Stimulated activated CD8-positive, alpha-beta memory T cell treated with anti-CD3 and anti-CD28 coated beads, Interleukin-12 subunit alpha, Interleukin-12 subunit beta, amount 100 ng/mL, for 4 hours (primary cell): Measurements from ENCODE around the gene CKS1B.
"Not testable (repeated sequence)": the region's sequence is repeated elsewhere in the genome, so short reads cannot be mapped to it uniquely, and the experiment has no call there.

Source experiments
- DNase-seq: peaks from one replicate; pipeline ENCODE4 v3.0.0-alpha.2; 2020; ENCODE audit warnings: low read depth

The CKS1B gene

GRCh38 chr1:154964359-154964758 lies 10.1 kb upstream of the CKS1B start:
- no peak for DNase-seq

GRCh38 chr1:154966111-154966510 lies 8.4 kb upstream of the CKS1B start:
- no peak for DNase-seq

GRCh38 chr1:154967331-154967950 lies 7.0 kb upstream of the CKS1B start:
- no peak for DNase-seq

- no peak for DNase-seq
Observed at GRCh38 chr1:154968731-154969130, 5.8 kb upstream of the CKS1B start.

- DNase-seq: no peak
Observed at GRCh38 chr1:154969246-154969645, 5.2 kb upstream of the CKS1B start.

- no peak for DNase-seq
Observed at GRCh38 chr1:154969860-154970452, 4.5 kb upstream of the CKS1B start.

- DNase-seq: no peak
Observed at GRCh38 chr1:154970631-154971340, 3.7 kb upstream of the CKS1B start, which contains the start of gene SHC1. TSS of gene SHC1 (minus strand) at chr1:154970747. CDS start at chr1:154970526, 221 bp downstream.

GRCh38 chr1:154971341-154971998 lies 3.0 kb upstream of the CKS1B start:
- no peak for DNase-seq

- DNase-seq: no peak
Observed at GRCh38 chr1:154972213-154972516, 2.3 kb upstream of the CKS1B start.

GRCh38 chr1:154972517-154973343 lies 1.8 kb upstream of the CKS1B start:
- DNase-seq: no peak

- peak; percentile 75 for DNase-seq
Observed at GRCh38 chr1:154973344-154974101, 958 bp upstream of the CKS1B start.

GRCh38 chr1:154974808-154975408 lies 427 bp downstream of the CKS1B start:
- DNase-seq: peak; percentile 91

- DNase-seq: peak; percentile 35
Observed at GRCh38 chr1:154975409-154976059, 1.1 kb downstream of the CKS1B start.

GRCh38 chr1:154977762-154978161 lies 3.3 kb downstream of the CKS1B start:
- not testable (repeated sequence) for DNase-seq

GRCh38 chr1:154978360-154978759 lies 3.9 kb downstream of the CKS1B start:
- no peak for DNase-seq

- no peak for DNase-seq
Observed at GRCh38 chr1:154982341-154982740, 7.9 kb downstream of the CKS1B start.

- DNase-seq: peak; percentile 89
Observed at GRCh38 chr1:154982897-154983648, 8.6 kb downstream of the CKS1B start, which contains the start of gene FLAD1. TSS of gene FLAD1 (plus strand) at chr1:154983344. CDS start at chr1:154983695, 351 bp downstream.

GRCh38 chr1:154983776-154984466 lies 9.4 kb downstream of the CKS1B start:
- DNase-seq: no peak

GRCh38 chr1:154986736-154987135 lies 12.3 kb downstream of the CKS1B start:
- DNase-seq: not testable (repeated sequence)
